Esophagus squamous epithelium (tissue), 4 donors: ENCODE results near the gene PARD3B.

Source experiments
- POLR2A ChIP-seq, 4 donors: fragments of 450-650 bp; IDR thresholded peaks; one replicate each; pipeline ENCODE4 v1.6.1; 2017; ENCODE audit warnings: antibody characterized with exemption in 4 of 4, mild to moderate bottlenecking in 4 of 4, moderate library complexity in 3 of 4
- TF ChIP-seq, protein P1 (sequence below), 6 experiments: fragments of 450-650 bp in 4 of 6; fragments of 200-600 bp in 2 of 6; sonication (generic) in 2 of 6; IDR thresholded peaks; one replicate each; pipeline ENCODE4 v1.5.1; 2016 to 2019; ENCODE audit warnings: antibody characterized with exemption in 6 of 6, mild to moderate bottlenecking in 4 of 6, moderate library complexity in 4 of 6

DNA sequence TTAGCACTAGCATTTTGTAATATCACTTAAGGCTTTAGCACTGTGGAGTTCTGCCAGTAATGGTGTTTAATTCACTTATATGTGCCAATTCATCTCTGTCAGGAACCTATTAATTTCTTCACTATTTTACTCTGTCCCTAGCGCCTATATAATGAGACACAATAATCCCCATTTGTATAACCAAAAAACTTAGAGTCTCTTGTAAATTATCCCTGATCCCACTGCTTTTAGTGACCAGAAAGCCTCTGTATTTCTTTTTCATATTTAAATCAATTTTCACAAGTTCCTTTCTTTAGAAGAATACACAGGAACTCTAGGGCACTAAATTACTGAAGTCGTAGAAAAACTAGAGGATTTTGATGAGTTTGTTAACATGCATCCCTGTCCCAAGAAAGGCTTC, 894.3 kb downstream of the PARD3B start:
- TF ChIP-seq, protein P1, sequence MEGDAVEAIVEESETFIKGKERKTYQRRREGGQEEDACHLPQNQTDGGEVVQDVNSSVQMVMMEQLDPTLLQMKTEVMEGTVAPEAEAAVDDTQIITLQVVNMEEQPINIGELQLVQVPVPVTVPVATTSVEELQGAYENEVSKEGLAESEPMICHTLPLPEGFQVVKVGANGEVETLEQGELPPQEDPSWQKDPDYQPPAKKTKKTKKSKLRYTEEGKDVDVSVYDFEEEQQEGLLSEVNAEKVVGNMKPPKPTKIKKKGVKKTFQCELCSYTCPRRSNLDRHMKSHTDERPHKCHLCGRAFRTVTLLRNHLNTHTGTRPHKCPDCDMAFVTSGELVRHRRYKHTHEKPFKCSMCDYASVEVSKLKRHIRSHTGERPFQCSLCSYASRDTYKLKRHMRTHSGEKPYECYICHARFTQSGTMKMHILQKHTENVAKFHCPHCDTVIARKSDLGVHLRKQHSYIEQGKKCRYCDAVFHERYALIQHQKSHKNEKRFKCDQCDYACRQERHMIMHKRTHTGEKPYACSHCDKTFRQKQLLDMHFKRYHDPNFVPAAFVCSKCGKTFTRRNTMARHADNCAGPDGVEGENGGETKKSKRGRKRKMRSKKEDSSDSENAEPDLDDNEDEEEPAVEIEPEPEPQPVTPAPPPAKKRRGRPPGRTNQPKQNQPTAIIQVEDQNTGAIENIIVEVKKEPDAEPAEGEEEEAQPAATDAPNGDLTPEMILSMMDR (IDR thresholded peaks at IDR 0.05): no peak
- no peak for TF ChIP-seq POLR2A (IDR thresholded peaks at IDR 0.05)
